ENCODE results near the gene SOX11. TPM values are rescaled to one million over a fixed set of nuclear protein-coding genes. Genes with fewer than 3 reads are reported as not detected.

Gene SOX11
- total RNA-seq, 1 donor: under 0.01 TPM

DNA sequence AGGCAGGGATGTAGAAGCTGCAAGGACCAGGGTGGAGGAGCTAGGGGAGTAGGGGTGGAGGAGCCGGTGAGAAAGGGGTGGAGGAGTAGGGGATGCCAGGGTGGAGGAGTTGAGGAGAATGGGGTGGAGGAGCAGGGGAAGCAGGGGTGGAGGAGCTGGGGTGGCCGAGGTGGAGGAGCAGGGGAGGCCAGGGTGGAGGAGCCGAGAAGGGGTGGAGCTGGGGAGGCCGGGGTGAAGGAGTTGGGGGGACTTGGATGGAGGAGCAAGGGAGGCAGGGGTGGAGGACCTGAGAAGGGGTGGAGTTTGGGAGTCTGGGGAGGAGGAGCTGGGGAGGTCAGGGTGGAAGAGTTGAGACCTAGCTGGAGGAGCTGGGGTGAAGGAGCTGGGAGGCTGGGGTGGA lies 13.3 kb downstream of the SOX11 start:
- TF ChIP-seq, protein P1, sequence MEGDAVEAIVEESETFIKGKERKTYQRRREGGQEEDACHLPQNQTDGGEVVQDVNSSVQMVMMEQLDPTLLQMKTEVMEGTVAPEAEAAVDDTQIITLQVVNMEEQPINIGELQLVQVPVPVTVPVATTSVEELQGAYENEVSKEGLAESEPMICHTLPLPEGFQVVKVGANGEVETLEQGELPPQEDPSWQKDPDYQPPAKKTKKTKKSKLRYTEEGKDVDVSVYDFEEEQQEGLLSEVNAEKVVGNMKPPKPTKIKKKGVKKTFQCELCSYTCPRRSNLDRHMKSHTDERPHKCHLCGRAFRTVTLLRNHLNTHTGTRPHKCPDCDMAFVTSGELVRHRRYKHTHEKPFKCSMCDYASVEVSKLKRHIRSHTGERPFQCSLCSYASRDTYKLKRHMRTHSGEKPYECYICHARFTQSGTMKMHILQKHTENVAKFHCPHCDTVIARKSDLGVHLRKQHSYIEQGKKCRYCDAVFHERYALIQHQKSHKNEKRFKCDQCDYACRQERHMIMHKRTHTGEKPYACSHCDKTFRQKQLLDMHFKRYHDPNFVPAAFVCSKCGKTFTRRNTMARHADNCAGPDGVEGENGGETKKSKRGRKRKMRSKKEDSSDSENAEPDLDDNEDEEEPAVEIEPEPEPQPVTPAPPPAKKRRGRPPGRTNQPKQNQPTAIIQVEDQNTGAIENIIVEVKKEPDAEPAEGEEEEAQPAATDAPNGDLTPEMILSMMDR (IDR thresholded peaks at IDR 0.05; ENCODE audit: insufficient read depth, low read depth, low read length): no peak
- no peak for DNase-seq (ENCODE audit: low read depth)
- no peak overlapping the region for H3K4me3 ChIP-seq (ENCODE audit: low read depth, low read length)

- no peak overlapping the region for H3K4me3 ChIP-seq (ENCODE audit: low read depth, low read length)
- TF ChIP-seq, protein P1 (IDR thresholded peaks at IDR 0.05; ENCODE audit: insufficient read depth, low read depth, low read length): no peak
- DNase-seq (ENCODE audit: low read depth): no peak
Measured at GRCh38 chr2:5706717-5707455, 14.7 kb downstream of the SOX11 start.

- no peak overlapping the region for H3K4me3 ChIP-seq (ENCODE audit: low read depth, low read length)
- TF ChIP-seq, protein P1 (IDR thresholded peaks at IDR 0.05; ENCODE audit: insufficient read depth, low read depth, low read length): no peak
- DNase-seq (ENCODE audit: low read depth): no peak
Measured at GRCh38 chr2:5710615-5711014, 18.4 kb downstream of the SOX11 start.

- DNase-seq (ENCODE audit: low read depth): no peak
- TF ChIP-seq, protein P1 (IDR thresholded peaks at IDR 0.05; ENCODE audit: insufficient read depth, low read depth, low read length): no peak
- no peak overlapping the region for H3K4me3 ChIP-seq (ENCODE audit: low read depth, low read length)
Measured at GRCh38 chr2:5713101-5713500, 20.9 kb downstream of the SOX11 start.

GRCh38 chr2:5719629-5720334 lies 27.6 kb downstream of the SOX11 start:
- TF ChIP-seq, protein P1 (IDR thresholded peaks at IDR 0.05; ENCODE audit: insufficient read depth, low read depth, low read length): no peak

DNA sequence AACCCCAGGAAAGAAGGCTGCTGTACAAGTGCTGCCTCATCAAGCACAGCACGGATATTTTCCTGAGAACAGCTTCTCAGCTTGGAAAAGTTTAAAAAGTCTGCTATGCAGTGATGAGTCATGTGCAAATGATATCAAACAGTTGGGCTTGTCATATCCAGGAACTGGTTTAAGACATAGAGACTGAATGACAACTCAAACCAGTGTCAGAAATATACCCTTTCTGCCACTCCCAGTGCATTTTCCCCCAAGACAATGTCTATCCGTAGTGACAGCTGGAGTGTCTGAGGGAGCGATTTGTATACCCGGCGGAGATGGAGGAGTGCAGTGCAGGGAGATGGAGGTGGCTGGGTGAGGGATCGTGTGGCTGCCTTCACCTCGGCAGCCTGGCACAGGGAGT lies 28.2 kb downstream of the SOX11 start:
- TF ChIP-seq, protein P1 (IDR thresholded peaks at IDR 0.05; ENCODE audit: insufficient read depth, low read depth, low read length): no peak
- DNase-seq (ENCODE audit: low read depth): no peak
- no peak overlapping the region for H3K4me3 ChIP-seq (ENCODE audit: low read depth, low read length)

More at GRCh38 chr2:5719629-5720334, 27.6 kb downstream of the SOX11 start:
- DNase-seq (ENCODE audit: low read depth): no peak
- H3K4me3 ChIP-seq (ENCODE audit: low read depth, low read length): no peak overlapping the region
